GM12878 (cell line): ENCODE results near the gene TSPYL4. TPM values are rescaled to one million over a fixed set of nuclear protein-coding genes. Genes with fewer than 3 reads are reported as not detected.

ENCODE experiments used
- ATAC-seq: fragments of 200-7000 bp; cut with Tn5 transposase; 3 replicates; pipeline ENCODE4 v1.9.1; 2020; ENCODE audit warnings: mild to moderate bottlenecking, moderate library complexity
- BruUV-seq: library from RNA; stranded (reverse); fragments of 400-500 nt; replicated peaks from 2 replicates; lab custom pipeline; 2021; lab: Mats Ljungman, UMichigan
- CTCF ChIA-PET: fragments of 300-600 bp; sonication (Branson Sonifier 250); formaldehyde crosslinking; extraction: SDS; loops from one replicate; lab custom pipeline; 2021; ENCODE audit warnings: inconsistent platforms; lab: Yijun Ruan, JAX
- POLR2A ChIA-PET: fragments of 350-600 bp; formaldehyde crosslinking; extraction: SDS; loops from one replicate; lab custom pipeline; 2021; ENCODE audit warnings: inconsistent platforms; lab: Charles Lee
- RAD21 ChIA-PET: fragments of 300-600 bp; sonication (Branson Sonifier 250); formaldehyde crosslinking; loops from one replicate; lab custom pipeline; 2023; ENCODE audit warnings: antibody characterized with exemption; ENCODE audit not compliant: unreplicated experiment; lab: Charles Lee
- SMC1A ChIA-PET: fragments of 300-600 bp; sonication (Branson Sonifier 250); formaldehyde crosslinking; loops from one replicate; lab custom pipeline; 2023; ENCODE audit not compliant: unreplicated experiment, uncharacterized antibody; lab: Charles Lee
- DNase-seq: peaks from one replicate; pipeline ENCODE4 v3.0.0-alpha.2; 2011; ENCODE audit warnings: low read depth, low spot score
- FAIRE-seq: peaks from 3 replicates; lab custom pipeline; 2011; peaks lifted over from hg19 to GRCh38; lab: Jason Lieb, UNC
- H2AFZ ChIP-seq: 2 replicates; pipeline ENCODE4 v1.6.0; 2011; ENCODE audit warnings: low read depth, low read length, control low read depth; ENCODE audit not compliant: control insufficient read depth
- H3K27ac ChIP-seq: 2 replicates; pipeline ENCODE4 v1.5.1; 2011; ENCODE audit warnings: control low read depth; ENCODE audit not compliant: control insufficient read depth, insufficient read depth
- H3K27me3 ChIP-seq, 2 experiments: replicated peaks in 1 of 2; 2 replicates each; pipeline versions ENCODE4 v1.6.0 to v1.6.1; 2011; ENCODE audit warnings: low read length in 1 of 2; ENCODE audit not compliant: control insufficient read depth in 2 of 2, insufficient read depth in 2 of 2
- H3K36me3 ChIP-seq, 2 experiments: 2 replicates each; pipeline ENCODE4 v1.5.1; 2011; ENCODE audit warnings: low read length in 1 of 2; ENCODE audit not compliant: control insufficient read depth in 2 of 2, insufficient read depth in 2 of 2
- H3K4me1 ChIP-seq: 2 replicates; pipeline ENCODE4 v1.6.1; 2011; ENCODE audit warnings: mild to moderate bottlenecking, low read length, moderate library complexity, mixed read lengths; ENCODE audit not compliant: control insufficient read depth, insufficient read depth
- H3K4me2 ChIP-seq: 2 replicates; pipeline ENCODE4 v1.6.0; 2011; ENCODE audit warnings: control low read depth; ENCODE audit not compliant: control insufficient read depth, insufficient read depth
- H3K4me3 ChIP-seq: fragments of 200-600 bp; sonication (generic); 2 replicates; pipeline ENCODE4 v1.5.1; 2016
- H3K79me2 ChIP-seq: 2 replicates; pipeline ENCODE4 v1.6.0; 2011; ENCODE audit warnings: low read length; ENCODE audit not compliant: control insufficient read depth, insufficient read depth
- H3K9ac ChIP-seq: 2 replicates; pipeline ENCODE4 v1.8.0; 2011; ENCODE audit warnings: low read length, control low read depth, mixed read lengths; ENCODE audit not compliant: control insufficient read depth, insufficient read depth
- H3K9me3 ChIP-seq: replicated peaks from 3 replicates; pipeline ENCODE4 v1.5.1; 2011; ENCODE audit warnings: mild to moderate bottlenecking, low read length; ENCODE audit not compliant: control insufficient read depth, insufficient read depth
- H4K20me1 ChIP-seq: 2 replicates; pipeline ENCODE4 v1.6.0; 2011; ENCODE audit not compliant: control insufficient read depth, insufficient read depth
- IKZF1 ChIP-seq: fragments of 450-650 bp; conservative IDR thresholded peaks from 2 replicates; pipeline ENCODE4 v1.6.1; 2017; ENCODE audit warnings: antibody characterized with exemption, mild to moderate bottlenecking
- MEF2A ChIP-seq: IDR thresholded peaks from 2 replicates; pipeline ENCODE4 v1.6.1; 2011; ENCODE audit warnings: low read depth, mild to moderate bottlenecking, low read length, moderate library complexity; ENCODE audit not compliant: insufficient read depth
- STAT1 ChIP-seq: fragments of 450-650 bp; conservative IDR thresholded peaks from 2 replicates; pipeline ENCODE4 v1.6.1; 2014; ENCODE audit warnings: antibody characterized with exemption, mild to moderate bottlenecking
- WGBS: methylation state at CpG from one replicate; pipeline ENCODE4 v1.1.6; 2016; ENCODE audit warnings: low lambda C conversion rate; ENCODE audit not compliant: insufficient replicate concordance, insufficient coverage; ENCODE audit errors: missing lambda C conversion rate; 5-methylcytosine and 5-hydroxymethylcytosine counted together
- in situ Hi-C: fragments of 300-500 bp; cut with MboI; formaldehyde crosslinking; loops from 9 replicates; pipeline ENCODE4 v1.14.3; 2018; ENCODE audit warnings: mixed read lengths
- intact Hi-C: fragments of 100-400 bp; cut with micrococcal nuclease; formaldehyde crosslinking; loops from one replicate; pipeline ENCODE4 v1.14.2; 2022; ENCODE audit not compliant: unreplicated experiment
- polyA plus RNA-seq, 11 experiments: library from polyadenylated mRNA; depleted of rRNA in 4 of 11; unstranded in 6 of 11; stranded (reverse) in 5 of 11; fragments of >200 nt; fragmentation: Nextera tagmentation in 4 of 11; fragmentation: Illumina TruSeq in 1 of 11; extraction: Ambion mirVana in 4 of 11; extraction: Trizol in 1 of 11; gene quantifications; 1 replicate in 1 of 11; 2 replicates in 10 of 11; pipeline versions ENCODE4 v1.2.1 to v1.2.3, GENCODE V29; 2011 to 2016; ENCODE audit warnings: inconsistent platforms in 2 of 11, missing spikeins in 2 of 11, low read depth in 1 of 11
- total RNA-seq, 4 experiments: library from RNA; depleted of rRNA in 3 of 4; stranded (reverse); fragments of >200 nt in 3 of 4; fragmentation: Illumina TruSeq in 1 of 4; extraction: Trizol in 1 of 4; gene quantifications; 2 replicates each; pipeline versions ENCODE4 v1.2.1 to v1.2.3, GENCODE V29; 2013 to 2021

TSPYL4 gene
- total and polyA plus RNA-seq, 10 of the 15 experiments (the other 5 are each of a cell fraction or from before 2014, with no cell fraction given): 1.5 to 27.6 (median 20.0) TPM

GRCh38 chr6:116291701-116292396, 38.0 kb upstream of the TSPYL4 start:
- Histone ChIP-seq H3K4me2 (no peak overlapping the region), H2AFZ (peak overlapping the region; percentile 16; the same call in 1 of the 2 replicates), H3K4me1 (peaks cover 3% of the 10 kb centered on the region; the same call in 1 of the 2 replicates), H3K36me3 (no peaks in the 10 kb centered on the region), H3K27me3 (no peaks in the 10 kb centered on the region), H4K20me1 (no peaks in the 10 kb centered on the region), H3K9me3 (no peaks in the 10 kb centered on the region), H3K9ac (no peak overlapping the region), H3K4me3 (no peak overlapping the region), H3K79me2 (no peaks in the 10 kb centered on the region), H3K27ac (no peak overlapping the region; the same call in 1 of the 2 replicates)
- CTCF ChIA-PET: interaction anchor here (0.7 to 3.2 kb wide), 4 partner anchors 14 to 242 kb away, joined by 3 to 28 read pairs (median 5); no protein-coding TSS in a partner anchor
- intact Hi-C loops: no loop called here
- TF ChIP-seq MEF2A: 0 out of 2 replicates have a peak, but pooled peaks have one; percentile 15
- no peak for TF ChIP-seq STAT1
- no TSS peak for BruUV-seq
- ATAC-seq (no peak), DNase-seq (no peak), FAIRE-seq (no peak)
- SMC1A ChIA-PET: interaction anchor here (1.0 to 7.4 kb wide), 11 partner anchors 19 to 270 kb away, joined by 3 to 39 read pairs (median 4); no protein-coding TSS in a partner anchor
- WGBS: 25% methylated on average over 4 of the region's 4 CpGs
- RAD21 ChIA-PET: interaction anchor here (1.3 kb wide), 1 partner anchor 243 kb away, joined by 4 read pairs; no protein-coding TSS in a partner anchor
- POLR2A ChIA-PET: no interaction called here
- in situ Hi-C loops: no loop called here

- 93% methylated on average over 2 of the region's 2 CpGs for WGBS
- ChIA-PET SMC1A (interaction anchor here (0.8 to 7.4 kb wide), 8 partner anchors 25 to 271 kb away, joined by 3 to 39 read pairs (median 4); no protein-coding TSS in a partner anchor), POLR2A (no interaction called here), RAD21 (interaction anchor here (1.3 to 4.4 kb wide), 2 partner anchors 157 to 244 kb away, joined by 4 to 54 read pairs; no protein-coding TSS in a partner anchor), CTCF (interaction anchor here (0.9 to 4.1 kb wide), 6 partner anchors 23 to 269 kb away, joined by 4 to 96 read pairs (median 42); no protein-coding TSS in a partner anchor)
- Histone ChIP-seq H3K4me1 (peaks cover 3% of the 10 kb centered on the region; the same call in 1 of the 2 replicates), H3K9ac (no peak overlapping the region), H3K4me3 (no peak overlapping the region), H3K36me3 (no peaks in the 10 kb centered on the region), H3K27ac (no peak overlapping the region), H3K4me2 (no peak overlapping the region), H4K20me1 (no peaks in the 10 kb centered on the region), H3K79me2 (no peaks in the 10 kb centered on the region), H2AFZ (no peak overlapping the region), H3K9me3 (no peaks in the 10 kb centered on the region), H3K27me3 (no peaks in the 10 kb centered on the region)
- intact Hi-C loops: no loop called here
- in situ Hi-C loops: no loop called here
- ATAC-seq: no peak
- no peak for TF ChIP-seq IKZF1
- DNase-seq: no peak
- no TSS peak for BruUV-seq
- no peak for FAIRE-seq
Measured at GRCh38 chr6:116290799-116291198, 36.9 kb upstream of the TSPYL4 start.
